ENCODE measurements around the gene FBN1.

Gene FBN1

GRCh38 chr15:48650931-48651330 lies 5.4 kb upstream of the FBN1 start:
- Histone ChIP-seq H3K9me3 (ENCODE audit: severe bottlenecking) (no peaks in the 10 kb centered on the region), H3K27ac (no peak overlapping the region), H3K27me3 (ENCODE audit: insufficient read depth, low read depth, severe bottlenecking) (peaks cover 2% of the 10 kb centered on the region), H3K4me3 (ENCODE audit: low read depth, low read length) (no peak overlapping the region), H3K36me3 (no peaks in the 10 kb centered on the region)
- DNase-seq, result no peak
- TF ChIP-seq CTCF (IDR thresholded peaks at IDR 0.05; ENCODE audit: low read depth, low read length), result no peak

- Histone ChIP-seq H3K27me3 (ENCODE audit: insufficient read depth, low read depth, severe bottlenecking) (peaks cover 20% of the 10 kb centered on the region), H3K27ac (no peak overlapping the region), H3K4me3 (ENCODE audit: low read depth, low read length) (no peak overlapping the region), H3K9me3 (ENCODE audit: severe bottlenecking) (no peaks in the 10 kb centered on the region), H3K36me3 (no peaks in the 10 kb centered on the region)
- peak; percentile 15 for DNase-seq
- TF ChIP-seq CTCF (IDR thresholded peaks at IDR 0.05; ENCODE audit: low read depth, low read length), result peak; percentile 10; the same call in 1 of the 2 replicates
Measured at GRCh38 chr15:48647962-48648361, 2.5 kb upstream of the FBN1 start.

GRCh38 chr15:48646331-48646730 lies 822 bp upstream of the FBN1 start:
- H3K27ac ChIP-seq, result no peak overlapping the region
- H3K4me3 ChIP-seq (ENCODE audit: low read depth, low read length), result peak overlapping the region; percentile 41
- H3K36me3 ChIP-seq, result no peaks in the 10 kb centered on the region
- no peak for TF ChIP-seq CTCF (IDR thresholded peaks at IDR 0.05; ENCODE audit: low read depth, low read length)
- H3K9me3 ChIP-seq (ENCODE audit: severe bottlenecking), result no peaks in the 10 kb centered on the region
- no peak for DNase-seq
- H3K27me3 ChIP-seq (ENCODE audit: insufficient read depth, low read depth, severe bottlenecking), result peaks cover 20% of the 10 kb centered on the region

GRCh38 chr15:48644827-48645557 lies 517 bp downstream of the FBN1 start:
- Histone ChIP-seq H3K9me3 (ENCODE audit: severe bottlenecking) (no peaks in the 10 kb centered on the region), H3K27ac (no peak overlapping the region), H3K4me3 (ENCODE audit: low read depth, low read length) (peak overlapping the region; percentile 41), H3K36me3 (no peaks in the 10 kb centered on the region), H3K27me3 (ENCODE audit: insufficient read depth, low read depth, severe bottlenecking) (peaks cover 20% of the 10 kb centered on the region)
- peak; percentile 32 for DNase-seq
- TF ChIP-seq CTCF (IDR thresholded peaks at IDR 0.05; ENCODE audit: low read depth, low read length), result no peak

GRCh38 chr15:48644467-48644826 lies 1.1 kb downstream of the FBN1 start:
- peaks cover 20% of the 10 kb centered on the region for H3K27me3 ChIP-seq (ENCODE audit: insufficient read depth, low read depth, severe bottlenecking)

More at GRCh38 chr15:48644467-48644826, 1.1 kb downstream of the FBN1 start:
- TF ChIP-seq CTCF (IDR thresholded peaks at IDR 0.05; ENCODE audit: low read depth, low read length), result no peak
- H3K9me3 ChIP-seq (ENCODE audit: severe bottlenecking), result no peaks in the 10 kb centered on the region
- peak overlapping the region; percentile 41 for H3K4me3 ChIP-seq (ENCODE audit: low read depth, low read length)
- no peak overlapping the region for H3K27ac ChIP-seq
- no peak for DNase-seq
- no peaks in the 10 kb centered on the region for H3K36me3 ChIP-seq
